Gastrocnemius medialis (tissue), 4 donors: Measurements from ENCODE around the gene PTAFR. TPM values are rescaled to one million over a fixed set of nuclear protein-coding genes. Genes with fewer than 3 reads are reported as not detected.

Experiments used
- ATAC-seq, 2 donors: fragments of 150-250 bp; one replicate each; pipeline ENCODE4 v1.9.1; 2016
- DNase-seq, 2 donors: peaks; one replicate each; pipeline ENCODE4 v3.0.0-alpha.2; 2019
- H3K27ac ChIP-seq, 4 donors: fragments of 200-600 bp; sonication (generic); 1 replicate in 1 of 4; 2 replicates in 3 of 4; pipeline ENCODE4 v1.5.1; 2016 to 2018; ENCODE audit warnings: mild to moderate bottlenecking in 2 of 4, moderate library complexity in 1 of 4
- H3K27me3 ChIP-seq, 3 donors: fragments of 200-600 bp; sonication (generic) in 2 of 3; 1 replicate in 1 of 3; 2 replicates in 2 of 3; pipeline versions ENCODE4 v1.5.1 to v1.6.0; 2016 to 2019; ENCODE audit warnings: mild to moderate bottlenecking in 1 of 3, moderate library complexity in 1 of 3
- H3K36me3 ChIP-seq, 2 donors: fragments of 200-600 bp; sonication (generic) in 1 of 2; one replicate each; pipeline ENCODE4 v1.5.1; 2017 to 2018
- H3K4me1 ChIP-seq, 2 donors: fragments of 200-600 bp; sonication (generic) in 1 of 2; one replicate each; pipeline ENCODE4 v1.5.1; 2016 to 2017; ENCODE audit warnings: mild to moderate bottlenecking in 2 of 2
- H3K4me3 ChIP-seq, 4 donors: fragments of 200-600 bp; sonication (generic) in 3 of 4; 1 replicate in 1 of 4; 2 replicates in 3 of 4; pipeline ENCODE4 v1.5.1; 2016 to 2019; ENCODE audit warnings: mild to moderate bottlenecking in 2 of 4
- H3K9me3 ChIP-seq, 3 donors: fragments of 200-600 bp; sonication (generic) in 2 of 3; 1 replicate in 1 of 3; 2 replicates in 2 of 3; pipeline ENCODE4 v1.5.1; 2016 to 2019
- CTCF ChIP-seq, 5 experiments: fragments of 450-650 bp in 3 of 5; fragments of 200-600 bp in 2 of 5; sonication (generic) in 2 of 5; IDR thresholded peaks in 4 of 5; conservative IDR thresholded peaks in 1 of 5; 1 replicate in 4 of 5; 2 replicates in 1 of 5; pipeline ENCODE4 v1.5.1; 2016 to 2019; ENCODE audit warnings: antibody characterized with exemption in 5 of 5, mild to moderate bottlenecking in 3 of 5, moderate library complexity in 3 of 5
- POLR2A ChIP-seq, 2 donors: fragments of 450-650 bp; IDR thresholded peaks; one replicate each; pipeline ENCODE4 v1.6.1; 2017; ENCODE audit warnings: antibody characterized with exemption in 2 of 2, mild to moderate bottlenecking in 2 of 2, moderate library complexity in 2 of 2
- in situ Hi-C, 4 donors: fragments of 200-750 bp; cut with MboI; loops; one replicate each; pipeline versions ENCODE4 v1.15.0 to v1.8.0; 2017; ENCODE audit warnings: low sequenced_read_pairs in 4 of 4
- intact Hi-C: fragments of 100-400 bp; cut with DNase I; formaldehyde crosslinking; loops from one replicate; pipeline ENCODE4 v1.15.1; 2023; ENCODE audit warnings: low total_unique reads
- total RNA-seq, 4 donors: library from RNA; depleted of rRNA; stranded (reverse); fragments of >200 nt; gene quantifications; one replicate each; pipeline versions ENCODE4 v1.1.0 to v1.2.3, GENCODE V29; 2016

Gene PTAFR
- total RNA-seq, 4 donors from 2014 or later: 0.76 to 1.5 (median 0.97) TPM

GRCh38 chr1:28190337-28190979 is 14.0 kb upstream of the PTAFR start:
- no peaks in the 10 kb centered on the region for H3K4me1 ChIP-seq
- H3K9me3 ChIP-seq: no peaks in the 10 kb centered on the region
- no peak for TF ChIP-seq CTCF (IDR thresholded peaks at IDR 0.05 in 4 of 5, conservative IDR thresholded peaks at IDR 0.05 in 1 of 5)
- TF ChIP-seq POLR2A (IDR thresholded peaks at IDR 0.05): no peak
- in situ Hi-C loops (no loop called here), intact Hi-C loops (no loop called here)
- ATAC-seq: no peak
- no peak overlapping the region for H3K27ac ChIP-seq
- no peak overlapping the region for H3K4me3 ChIP-seq
- H3K36me3 ChIP-seq: no peaks in the 10 kb centered on the region
- DNase-seq: no peak
- no peaks in the 10 kb centered on the region for H3K27me3 ChIP-seq

- H3K9me3 ChIP-seq: no peaks in the 10 kb centered on the region
- H3K4me3 ChIP-seq: no peak overlapping the region
- intact Hi-C loops (no loop called here), in situ Hi-C loops (no loop called here)
- no peaks in the 10 kb centered on the region for H3K36me3 ChIP-seq
- no peak overlapping the region for H3K27ac ChIP-seq
- ATAC-seq (no peak), DNase-seq (no peak)
- TF ChIP-seq CTCF (IDR thresholded peaks at IDR 0.05 in 4 of 5, conservative IDR thresholded peaks at IDR 0.05 in 1 of 5): no peak
- TF ChIP-seq POLR2A (IDR thresholded peaks at IDR 0.05): no peak
- no peaks in the 10 kb centered on the region for H3K4me1 ChIP-seq
- no peaks in the 10 kb centered on the region for H3K27me3 ChIP-seq
These were observed 8.6 kb upstream of the PTAFR start for GRCh38 chr1:28185071-28185470.

- no peaks in the 10 kb centered on the region for H3K27me3 ChIP-seq
- no peak overlapping the region for H3K4me3 ChIP-seq
- H3K36me3 ChIP-seq: no peaks in the 10 kb centered on the region
- intact Hi-C loops (no loop called here), in situ Hi-C loops (no loop called here)
- DNase-seq (no peak), ATAC-seq (no peak)
- H3K4me1 ChIP-seq: no peaks in the 10 kb centered on the region
- TF ChIP-seq POLR2A (IDR thresholded peaks at IDR 0.05) (no peak), CTCF (IDR thresholded peaks at IDR 0.05 in 4 of 5, conservative IDR thresholded peaks at IDR 0.05 in 1 of 5) (no peak)
- H3K27ac ChIP-seq: no peak overlapping the region
- H3K9me3 ChIP-seq: no peaks in the 10 kb centered on the region
These were observed 4.1 kb upstream of the PTAFR start for GRCh38 chr1:28180306-28181305.

- in situ Hi-C loops: no loop called here
- intact Hi-C loops: no loop called here
- Histone ChIP-seq H3K4me1 (no peaks in the 10 kb centered on the region), H3K4me3 (no peak overlapping the region), H3K27me3 (no peaks in the 10 kb centered on the region), H3K36me3 (no peaks in the 10 kb centered on the region), H3K27ac (no peak overlapping the region), H3K9me3 (no peaks in the 10 kb centered on the region)
- TF ChIP-seq POLR2A (IDR thresholded peaks at IDR 0.05) (no peak), CTCF (IDR thresholded peaks at IDR 0.05 in 4 of 5, conservative IDR thresholded peaks at IDR 0.05 in 1 of 5) (no peak)
- ATAC-seq (no peak), DNase-seq (no peak)
These were observed 2.4 kb upstream of the PTAFR start for GRCh38 chr1:28178690-28179485.
